ENCODE results near the gene EYS.

Gene EYS

DNA sequence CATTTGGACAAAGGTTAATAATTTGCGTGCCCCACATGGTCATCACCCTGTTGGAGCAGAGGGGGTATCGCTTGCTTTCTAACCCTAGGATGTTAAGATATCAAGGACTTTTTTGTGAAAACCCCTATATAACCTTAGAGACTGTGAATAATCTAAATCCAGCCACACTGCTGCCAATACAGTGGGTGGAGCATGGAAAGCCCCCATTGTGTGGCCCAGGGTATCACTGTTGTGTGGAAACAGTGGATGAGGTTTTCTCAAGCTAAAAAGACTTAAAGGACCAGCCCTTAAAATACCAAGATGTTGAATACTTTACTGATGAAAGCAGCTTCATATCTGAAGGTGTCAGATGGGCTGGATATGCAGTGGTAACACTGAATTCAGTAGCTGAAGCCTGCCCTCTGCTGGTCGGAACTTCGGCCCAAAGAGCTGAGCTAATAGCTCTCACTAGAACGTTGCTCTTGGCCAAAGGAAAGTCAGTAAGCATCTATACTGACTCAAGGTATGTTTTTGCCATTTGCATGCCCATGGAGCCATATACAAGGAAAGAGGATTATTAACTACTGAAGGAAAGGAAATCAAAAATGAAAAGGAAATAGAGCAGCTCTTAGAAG, 1376.2 kb downstream of the EYS start:
- DNase-seq (ENCODE audit: low spot score): peak; percentile 66

DNA sequence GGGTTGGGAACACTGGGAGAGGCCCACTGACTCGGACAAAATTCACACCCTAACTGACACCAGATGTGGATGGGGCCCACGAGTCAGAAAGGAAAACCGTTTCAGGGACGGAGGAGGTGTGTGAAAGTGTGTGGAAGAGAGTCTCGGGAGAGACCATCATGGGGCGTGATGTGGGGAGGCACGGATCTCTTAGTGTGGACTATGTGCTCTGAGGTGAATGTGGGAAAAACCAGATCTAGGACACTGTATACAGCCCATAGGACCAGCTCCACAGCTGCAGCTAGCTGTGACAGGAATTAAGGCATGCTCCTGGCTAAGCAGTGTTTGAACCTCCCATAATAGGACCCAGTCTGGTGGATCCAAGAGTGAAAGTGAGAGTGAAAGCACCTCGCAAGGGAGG, 1380.1 kb downstream of the EYS start:
- DNase-seq (ENCODE audit: low spot score): no peak

DNA sequence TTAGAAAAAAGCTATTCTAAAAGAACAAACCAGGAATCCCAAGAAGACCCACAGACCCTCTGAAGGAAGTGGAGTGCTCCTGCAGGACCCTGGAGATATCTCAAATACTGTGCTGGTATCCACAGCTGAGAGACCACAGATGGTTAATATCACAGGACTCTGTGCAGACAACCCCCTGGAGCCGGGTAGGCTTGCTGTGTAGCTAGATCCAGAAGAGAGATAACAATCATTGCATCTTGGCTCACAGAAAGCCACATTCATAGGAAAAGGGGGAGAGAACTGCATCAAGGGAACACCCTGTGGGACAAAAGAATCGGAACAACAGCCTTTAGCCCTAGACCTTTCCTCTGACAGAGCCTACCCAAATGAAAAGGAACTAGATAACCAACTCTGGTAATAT, 1381.9 kb downstream of the EYS start:
- peak; percentile 78 for DNase-seq (ENCODE audit: low spot score)

DNA sequence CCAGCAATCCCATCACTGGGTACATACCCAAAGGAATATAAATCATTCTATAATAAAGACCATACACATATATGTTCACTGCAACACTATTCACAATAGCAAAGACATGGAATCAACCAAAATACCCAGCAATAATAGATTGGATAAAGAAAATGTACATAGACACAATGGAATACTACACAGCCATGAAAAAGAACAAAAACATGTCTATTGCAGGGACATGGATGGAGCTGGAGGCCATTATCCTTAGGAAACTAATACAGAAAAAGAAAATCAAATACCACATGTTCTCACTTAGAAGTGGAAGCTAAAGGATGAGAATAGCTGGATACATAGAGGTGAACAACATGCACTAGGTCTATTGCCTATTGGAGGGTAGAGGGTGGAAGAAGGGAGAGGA, 1396.8 kb downstream of the EYS start:
- no peak for DNase-seq (ENCODE audit: low spot score)

DNA sequence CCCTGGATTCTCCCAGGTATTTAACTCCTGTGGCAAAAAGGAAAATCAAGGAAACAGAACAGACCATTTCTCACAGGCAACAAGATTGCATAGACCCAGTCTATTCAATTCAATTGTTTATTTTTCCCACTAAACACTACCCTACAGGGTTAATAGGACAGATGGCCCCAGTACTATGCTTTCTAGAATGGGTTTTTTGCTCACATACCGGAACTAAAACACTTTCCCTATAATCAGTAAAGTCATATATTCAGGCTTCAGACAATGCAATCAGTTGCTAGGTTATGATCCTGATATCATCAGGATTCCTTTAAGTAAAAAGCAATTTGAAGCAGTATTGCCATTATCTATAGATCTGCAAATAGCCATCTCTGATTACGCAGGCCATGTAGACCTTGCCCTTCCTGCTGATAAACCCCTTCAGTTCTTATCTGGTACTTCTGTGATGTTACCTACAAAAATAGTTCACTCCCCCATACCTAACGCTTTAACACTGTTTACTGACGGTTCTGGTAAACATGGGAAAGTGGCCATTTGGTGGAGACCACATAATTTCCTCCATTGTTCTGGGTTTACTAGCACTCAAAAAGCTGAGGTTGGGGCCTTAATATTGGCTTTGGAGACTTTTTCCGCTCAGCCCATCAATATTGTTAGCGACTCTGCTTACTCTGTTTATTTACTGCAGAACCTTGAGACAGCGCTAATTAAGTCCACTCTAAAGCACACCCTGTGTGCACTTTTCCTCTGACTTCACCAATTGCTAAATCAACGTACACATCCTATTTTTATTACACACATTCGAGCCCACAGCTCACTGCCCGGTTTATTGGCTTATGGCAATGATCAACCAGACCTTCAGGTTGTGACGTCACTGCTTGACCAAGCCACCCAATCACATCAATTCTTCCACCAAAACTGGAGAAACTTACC, 1405.5 kb downstream of the EYS start:
- DNase-seq (ENCODE audit: low spot score): peak; percentile 26

GRCh38 chr6:64299176-64299575, 1407.8 kb downstream of the EYS start:
- no peak for DNase-seq (ENCODE audit: low spot score)

DNA sequence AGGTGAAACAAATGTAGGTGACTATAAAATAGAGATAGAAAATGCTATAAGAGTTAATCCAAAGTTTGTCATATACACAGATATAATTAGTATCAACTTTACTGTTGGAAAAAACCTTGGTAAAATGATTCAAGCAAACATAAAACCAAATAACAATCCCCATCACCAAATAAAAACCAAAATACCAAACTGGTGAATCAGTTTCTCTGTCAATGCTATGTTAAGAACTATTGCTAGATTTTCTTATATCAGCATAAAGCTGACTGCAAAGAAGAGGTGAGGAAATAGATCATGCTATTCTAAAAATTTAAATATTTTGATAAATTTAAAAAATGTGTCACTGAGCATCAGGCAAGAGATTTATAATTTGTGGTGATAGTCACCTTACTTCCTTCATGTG, 1413.0 kb downstream of the EYS start:
- no peak for DNase-seq (ENCODE audit: low spot score)

DNA sequence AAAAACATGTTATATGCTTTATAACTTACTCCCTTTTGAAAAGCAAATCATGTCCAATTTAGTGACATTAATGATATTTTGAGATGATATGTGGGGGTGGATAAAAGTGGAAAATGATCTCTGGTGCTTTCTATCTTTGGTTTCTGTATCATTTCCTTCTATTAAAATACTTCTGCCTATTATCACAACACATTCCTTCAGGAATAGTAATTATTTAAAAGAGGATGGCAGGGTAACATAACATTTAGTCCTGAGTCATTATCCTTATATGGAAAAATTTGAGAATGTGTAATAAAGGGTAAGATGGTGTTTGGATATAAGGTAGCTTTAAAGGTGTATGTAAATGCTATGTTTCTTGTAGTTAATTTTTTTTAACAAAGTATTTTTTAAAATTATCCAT, 1413.7 kb downstream of the EYS start:
- DNase-seq (ENCODE audit: low spot score): no peak

DNA sequence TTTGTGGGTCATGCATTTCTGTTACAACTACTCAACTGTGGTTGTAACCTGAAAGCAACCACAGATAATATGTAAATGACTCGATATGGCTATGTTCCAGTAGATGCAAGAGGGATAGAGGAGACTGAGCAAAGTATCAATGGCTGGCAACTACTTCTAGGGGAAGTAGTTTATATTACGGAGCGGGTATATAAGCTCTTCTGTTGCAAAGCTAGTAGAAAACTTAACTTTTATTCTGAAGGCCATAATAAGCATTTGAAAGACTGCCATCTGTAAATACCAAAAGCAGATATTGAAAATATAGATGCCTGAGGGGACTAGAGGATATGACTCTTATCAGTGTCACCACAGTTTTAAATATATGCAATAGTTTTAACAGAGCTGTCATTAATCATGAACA, 1416.2 kb downstream of the EYS start:
- DNase-seq (ENCODE audit: low spot score): no peak

GRCh38 chr6:64289931-64290330, 1417.1 kb downstream of the EYS start:
- DNase-seq (ENCODE audit: low spot score): no peak

DNA sequence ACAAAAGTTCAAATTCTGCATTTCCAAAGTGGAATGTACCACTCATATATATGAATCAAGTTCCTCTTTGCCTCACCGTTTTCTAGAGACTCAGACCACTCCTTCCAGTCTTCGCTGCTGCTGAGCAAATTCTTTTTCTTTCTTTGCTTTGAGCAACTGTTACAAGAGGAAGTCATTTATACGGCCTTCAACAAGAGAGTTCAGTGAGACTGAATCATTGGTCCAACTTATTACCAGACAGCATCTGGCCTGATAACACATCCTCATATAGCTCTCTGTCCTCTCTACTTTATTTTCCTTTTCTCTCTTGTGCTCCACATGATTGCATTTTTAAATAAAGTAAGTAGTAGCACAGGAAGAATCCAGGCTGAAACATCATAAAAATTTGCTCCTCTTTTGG, 1418.7 kb downstream of the EYS start:
- no peak for DNase-seq (ENCODE audit: low spot score)

GRCh38 chr6:64281167-64281566, 1425.9 kb downstream of the EYS start:
- DNase-seq (ENCODE audit: low spot score): no peak

DNA sequence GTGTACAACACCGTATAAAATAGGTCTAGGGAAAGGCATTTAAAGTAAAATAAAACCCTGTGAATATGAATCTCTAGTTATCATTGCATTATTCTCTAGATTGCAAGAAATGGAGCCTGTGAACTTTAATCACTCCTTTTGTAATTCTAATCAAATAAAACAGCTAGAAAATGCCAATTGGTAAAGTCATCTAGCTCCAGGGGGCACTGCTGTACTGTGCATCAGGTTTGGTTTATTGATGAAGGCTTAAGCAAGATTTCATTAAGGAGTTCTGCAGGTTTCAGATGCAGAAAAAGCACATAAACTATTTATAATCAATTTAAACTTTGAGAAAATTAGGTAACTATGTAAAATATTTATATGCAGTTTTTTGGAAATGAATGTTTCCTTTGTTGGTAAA, 1426.5 kb downstream of the EYS start:
- DNase-seq (ENCODE audit: low spot score): peak; percentile 43

DNA sequence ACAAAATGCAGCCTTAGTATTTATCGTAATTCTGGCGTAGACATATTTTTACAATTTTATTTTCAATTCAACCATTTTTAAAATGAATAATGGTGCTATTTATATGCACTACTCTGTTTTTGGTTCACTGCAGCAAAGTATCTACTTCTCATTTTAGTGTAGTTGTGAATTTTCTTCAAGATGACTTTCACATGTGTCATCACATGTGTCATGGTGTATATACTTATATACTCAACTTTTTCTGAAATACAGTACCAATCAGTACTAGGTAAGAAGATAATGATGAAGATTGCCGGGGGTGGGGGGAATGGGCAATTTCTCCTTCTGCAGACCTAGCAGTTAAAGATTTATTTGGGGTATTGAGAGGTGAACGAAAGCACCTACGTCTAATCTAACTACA, 1436.9 kb downstream of the EYS start:
- DNase-seq (ENCODE audit: low spot score): no peak

- no peak for DNase-seq (ENCODE audit: low spot score)
Measured at GRCh38 chr6:64266351-64266821, 1440.6 kb downstream of the EYS start.

- DNase-seq (ENCODE audit: low spot score): no peak
Measured at GRCh38 chr6:64263778-64264177, 1443.2 kb downstream of the EYS start.

- DNase-seq (ENCODE audit: low spot score): no peak
Measured at GRCh38 chr6:64259372-64259771, 1447.7 kb downstream of the EYS start.

DNA sequence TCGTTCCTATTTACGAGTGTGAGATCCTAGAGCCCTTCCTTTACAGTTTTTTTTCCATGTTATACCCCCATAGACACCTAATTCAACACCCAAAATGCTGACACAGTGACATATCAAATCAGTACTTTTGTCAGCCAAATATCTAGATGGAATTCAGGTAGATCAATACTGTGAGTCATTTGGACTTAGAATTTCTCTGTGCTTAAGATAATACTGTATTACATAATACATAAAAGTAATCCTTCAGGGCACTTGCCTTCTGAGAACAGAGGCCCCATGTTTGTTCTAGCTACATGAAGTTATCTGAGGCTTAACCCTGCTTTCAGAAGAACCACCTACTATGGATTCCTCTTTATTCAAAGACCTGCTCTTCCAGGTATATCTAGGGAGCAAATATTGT, 1448.3 kb downstream of the EYS start:
- DNase-seq (ENCODE audit: low spot score): no peak

DNA sequence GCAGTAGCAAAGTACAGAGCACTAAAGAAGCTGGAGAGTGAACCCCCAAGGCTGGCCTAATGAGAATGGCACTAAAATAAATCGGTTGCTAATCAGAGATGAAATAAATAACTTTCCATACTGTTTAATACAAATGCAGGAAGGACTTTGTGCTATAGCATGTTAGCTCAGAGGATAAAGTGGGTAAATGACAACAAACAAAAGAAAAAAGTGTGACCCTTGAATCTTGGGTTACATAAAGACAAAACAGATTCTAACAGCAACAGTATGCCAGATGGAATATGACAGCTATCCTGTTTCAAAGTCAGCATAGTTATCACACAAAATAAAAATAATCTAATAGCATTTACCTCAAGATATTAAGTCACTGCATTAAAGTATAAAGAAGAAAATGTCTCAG, 1448.7 kb downstream of the EYS start:
- DNase-seq (ENCODE audit: low spot score): no peak

DNA sequence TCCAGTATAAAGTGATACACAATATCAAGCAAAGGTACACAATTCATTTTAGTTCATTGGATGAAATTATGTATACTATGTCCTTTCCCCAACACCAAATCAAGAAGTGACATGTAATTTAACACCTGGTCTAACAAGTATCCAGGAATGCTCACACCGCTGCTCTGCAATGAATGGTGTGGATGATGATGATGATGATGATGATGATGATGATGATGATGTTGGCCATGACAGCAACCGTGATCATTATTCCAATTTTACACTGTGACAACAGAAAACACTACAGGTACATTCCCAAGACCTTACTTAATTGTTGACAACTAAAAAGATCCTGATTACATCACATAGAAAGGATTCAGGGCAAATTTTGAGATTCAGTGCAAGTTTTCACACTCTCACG, 1449.4 kb downstream of the EYS start:
- no peak for DNase-seq (ENCODE audit: low spot score)

- DNase-seq (ENCODE audit: low spot score): no peak
Measured at GRCh38 chr6:64256483-64256882, 1450.5 kb downstream of the EYS start.

- DNase-seq (ENCODE audit: low spot score): no peak
Measured at GRCh38 chr6:64255000-64255399, 1452.0 kb downstream of the EYS start.

GRCh38 chr6:64254558-64254957, 1452.5 kb downstream of the EYS start:
- no peak for DNase-seq (ENCODE audit: low spot score)
